ENCODE measurements around the gene BCO1.

GRCh38 chr16:81219151-81219550, 19.3 kb upstream of the BCO1 start:
- TF ChIP-seq CTCF (IDR thresholded peaks at IDR 0.05), result no peak
- no peak for TF ChIP-seq EZH2 (IDR thresholded peaks at IDR 0.05)
- no peak for TF ChIP-seq EZH2phosphoT487 (IDR thresholded peaks at IDR 0.05)

Measured in neural progenitor cell (in vitro differentiated cells).